ENCODE measurements around the gene EPHB1.

- no peak for TF ChIP-seq CTCF (IDR thresholded peaks at IDR 0.05)
- no peak for TF ChIP-seq POLR2A (IDR thresholded peaks at IDR 0.05)
Measured at GRCh38 chr3:135232226-135232625, 437.2 kb downstream of the EPHB1 start.
